Glutamatergic neuron (in vitro differentiated cells): Measurements from ENCODE around the gene CCRL2. TPM values are rescaled to one million over a fixed set of nuclear protein-coding genes. Genes with fewer than 3 reads are reported as not detected.
A peak's percentile ranks its signal among the peaks of the same experiment; 100 is the strongest.

ENCODE experiments used
- DNase-seq: peaks from one replicate; pipeline ENCODE4 v3.0.0; 2022
- H3K27ac Mint-ChIP-seq: one replicate; pipeline ENCODE4 v1.8.0; 2020; ENCODE audit warnings: mild to moderate bottlenecking, mixed read lengths, inconsistent platforms; ENCODE audit not compliant: unreplicated experiment
- H3K27me3 Mint-ChIP-seq: one replicate; pipeline ENCODE4 v1.8.0; 2020; ENCODE audit warnings: mild to moderate bottlenecking, moderate library complexity, mixed read lengths, inconsistent platforms; ENCODE audit not compliant: unreplicated experiment
- H3K36me3 Mint-ChIP-seq: one replicate; pipeline ENCODE4 v1.8.0; 2020; ENCODE audit warnings: mild to moderate bottlenecking, mixed read lengths, inconsistent platforms; ENCODE audit not compliant: unreplicated experiment
- H3K4me1 Mint-ChIP-seq: one replicate; pipeline ENCODE4 v1.8.0; 2020; ENCODE audit warnings: mild to moderate bottlenecking, low read depth, mixed read lengths, inconsistent platforms; ENCODE audit not compliant: unreplicated experiment
- H3K4me3 Mint-ChIP-seq: one replicate; pipeline ENCODE4 v1.8.0; 2020; ENCODE audit warnings: mild to moderate bottlenecking, mixed read lengths, inconsistent platforms; ENCODE audit not compliant: unreplicated experiment
- H3K9me3 Mint-ChIP-seq: one replicate; pipeline ENCODE4 v1.8.0; 2020; ENCODE audit warnings: mild to moderate bottlenecking, moderate library complexity, mixed read lengths, inconsistent platforms; ENCODE audit not compliant: unreplicated experiment
- CTCF ChIP-seq: fragments of 200-600 bp; sonication (generic); IDR thresholded peaks from one replicate; pipeline ENCODE4 v1.5.0; 2021; ENCODE audit not compliant: partially characterized antibody, unreplicated experiment
- total RNA-seq: library from RNA; stranded (reverse); fragmentation: NEBNext Ultra II Directional; extraction: Animal tissue kit (Norgen Biotek cat#: 25700); gene quantifications from one replicate; pipeline ENCODE4 v1.2.1, GENCODE V29; 2021; ENCODE audit not compliant: unreplicated experiment

Gene CCRL2
- total RNA-seq, 1 donor from 2014 or later, result not detected

- no peak overlapping the region for H3K4me3 Mint-ChIP-seq
- TF ChIP-seq CTCF, result no peak
- H3K36me3 Mint-ChIP-seq, result no peaks in the 10 kb centered on the region
- H3K27ac Mint-ChIP-seq, result no peak overlapping the region
- H3K4me1 Mint-ChIP-seq, result peaks cover 5% of the 10 kb centered on the region
- no peak for DNase-seq
- H3K9me3 Mint-ChIP-seq, result peaks cover 1% of the 10 kb centered on the region
- peaks cover 6% of the 10 kb centered on the region for H3K27me3 Mint-ChIP-seq
These were observed 34.3 kb upstream of the CCRL2 start for GRCh38 chr3:46372492-46373359.

DNA sequence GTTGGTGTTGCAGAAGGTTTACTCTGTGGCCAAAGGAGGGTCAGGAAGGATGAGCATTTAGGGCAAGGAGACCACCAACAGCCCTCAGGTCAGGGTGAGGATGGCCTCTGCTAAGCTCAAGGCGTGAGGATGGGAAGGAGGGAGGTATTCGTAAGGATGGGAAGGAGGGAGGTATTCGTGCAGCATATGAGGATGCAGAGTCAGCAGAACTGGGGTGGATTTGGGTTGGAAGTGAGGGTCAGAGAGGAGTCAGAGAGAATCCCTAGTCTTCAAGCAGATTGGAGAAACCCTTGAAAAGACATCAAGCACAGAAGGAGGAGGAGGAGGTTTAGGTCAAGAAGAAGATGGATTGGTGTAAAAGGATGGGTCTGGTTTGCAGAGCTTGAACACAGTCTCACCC is 32.3 kb upstream of the CCRL2 start:
- Mint-ChIP-seq H3K4me3 (no peak overlapping the region), H3K4me1 (no peaks in the 10 kb centered on the region), H3K27me3 (peaks cover 6% of the 10 kb centered on the region), H3K27ac (no peak overlapping the region), H3K9me3 (peaks cover 1% of the 10 kb centered on the region), H3K36me3 (no peaks in the 10 kb centered on the region)
- no peak for DNase-seq
- no peak for TF ChIP-seq CTCF

- DNase-seq, result no peak
- Mint-ChIP-seq H3K27me3 (peaks cover 6% of the 10 kb centered on the region), H3K4me1 (no peaks in the 10 kb centered on the region), H3K4me3 (no peak overlapping the region), H3K36me3 (no peaks in the 10 kb centered on the region), H3K9me3 (peaks cover 1% of the 10 kb centered on the region), H3K27ac (no peak overlapping the region)
- TF ChIP-seq CTCF, result no peak
These were observed 31.8 kb upstream of the CCRL2 start for GRCh38 chr3:46375218-46375617.

- no peak overlapping the region for H3K4me3 Mint-ChIP-seq
- H3K9me3 Mint-ChIP-seq, result peaks cover 1% of the 10 kb centered on the region
- H3K4me1 Mint-ChIP-seq, result no peaks in the 10 kb centered on the region
- no peak overlapping the region for H3K27ac Mint-ChIP-seq
- peaks cover 6% of the 10 kb centered on the region for H3K27me3 Mint-ChIP-seq
- no peak for TF ChIP-seq CTCF
- no peak for DNase-seq
- H3K36me3 Mint-ChIP-seq, result no peaks in the 10 kb centered on the region
These were observed 31.2 kb upstream of the CCRL2 start for GRCh38 chr3:46375814-46376213.

DNA sequence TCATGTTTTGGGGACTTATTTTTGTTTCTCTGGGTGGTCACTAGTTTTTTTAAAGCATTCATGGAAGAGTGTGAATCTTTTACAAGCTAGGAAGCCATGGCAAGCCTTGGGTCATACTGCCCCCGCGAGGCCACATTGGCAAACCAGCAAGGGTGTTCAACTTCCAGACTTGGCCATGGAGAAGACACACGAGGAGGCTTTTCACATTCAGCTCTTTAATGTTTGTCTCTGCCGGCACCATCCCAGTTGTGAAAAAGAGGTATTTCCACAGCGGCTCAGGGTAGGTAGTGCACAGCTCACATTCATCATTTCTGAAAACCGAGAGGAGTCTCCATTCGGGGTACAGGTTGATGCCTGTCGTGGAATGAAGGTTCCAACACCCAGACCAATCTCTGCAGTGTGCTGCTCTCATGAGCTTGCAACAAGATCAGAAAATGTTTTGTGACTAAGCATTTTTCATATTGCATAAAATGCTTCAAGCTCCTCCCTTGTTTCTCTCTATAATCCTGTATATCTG is 28.6 kb upstream of the CCRL2 start:
- no peaks in the 10 kb centered on the region for H3K36me3 Mint-ChIP-seq
- H3K27ac Mint-ChIP-seq, result no peak overlapping the region
- no peaks in the 10 kb centered on the region for H3K9me3 Mint-ChIP-seq
- H3K27me3 Mint-ChIP-seq, result peaks cover 3% of the 10 kb centered on the region
- no peaks in the 10 kb centered on the region for H3K4me1 Mint-ChIP-seq
- peak; percentile 59 for TF ChIP-seq CTCF
- DNase-seq, result peak; percentile 79
- no peak overlapping the region for H3K4me3 Mint-ChIP-seq
